Right cardiac atrium (tissue), 5 donors: ENCODE measurements around the gene SLC27A2. TPM values are rescaled to one million over a fixed set of nuclear protein-coding genes. Genes with fewer than 3 reads are reported as not detected.
A peak's percentile ranks its signal among the peaks of the same experiment; 100 is the strongest.
"Not testable (repeated sequence)": the region's sequence is repeated elsewhere in the genome, so short reads cannot be mapped to it uniquely, and the experiment has no call there.

ENCODE experiments used
- ATAC-seq, 2 donors: fragments of 200-7000 bp; cut with Tn5 transposase; one replicate each; pipeline versions ENCODE4 v1.8.0 to v1.9.1; 2020; ENCODE audit warnings: moderate library complexity in 2 of 2, mild to moderate bottlenecking in 1 of 2
- DNase-seq, 3 donors: peaks; one replicate each; pipeline ENCODE4 v3.0.0-alpha.2; 2020
- H3K27ac ChIP-seq: one replicate; pipeline ENCODE4 v1.5.1; 2013; ENCODE audit warnings: mild to moderate bottlenecking, low read length, control low read depth, moderate library complexity
- H3K27me3 ChIP-seq: one replicate; pipeline ENCODE4 v1.6.1; 2013; ENCODE audit not compliant: control insufficient read depth, insufficient read depth
- H3K4me1 ChIP-seq: one replicate; pipeline ENCODE4 v1.6.1; 2013; ENCODE audit warnings: low read length; ENCODE audit not compliant: control insufficient read depth, insufficient read depth
- H3K4me3 ChIP-seq: one replicate; pipeline ENCODE4 v1.5.1; 2013; ENCODE audit warnings: low read length, control low read depth
- H3K9me3 ChIP-seq: one replicate; pipeline ENCODE4 v1.6.1; 2013; ENCODE audit warnings: low read length; ENCODE audit not compliant: control insufficient read depth
- WGBS: extraction: QIAGEN DNeasy Blood & Tissue Kit; methylation state at CpG from one replicate; pipeline ENCODE4 v1.1.7; 2013; 5-methylcytosine and 5-hydroxymethylcytosine counted together
- intact Hi-C, 4 donors: fragments of 100-400 bp; cut with DNase I; formaldehyde crosslinking; loops; one replicate each; pipeline versions ENCODE4 v1.11.0 to v1.14.0; 2022 to 2023
- polyA plus RNA-seq: library from polyadenylated mRNA; stranded (reverse); fragments of 200-250 nt; gene quantifications from one replicate; pipeline ENCODE4 v1.2.3, GENCODE V29; 2013
- total RNA-seq, 4 donors: library from RNA; stranded (reverse); fragmentation: NEBNext Ultra II Directional; extraction: Animal tissue kit (Norgen Biotek cat#: 25700); gene quantifications; one replicate each; pipeline ENCODE4 v1.2.1, GENCODE V29; 2021
- donor health status: healthy with polysubstance abuse.
- donor health status: DM: no; HTN: yes; CAD: no.
- donor health status: DM: no; HTN: no; CAD: no.
- donor health status: DM: no; HTN: yes; CAD: no; lungs with severe emphysema.
- donor health status: DM: yes; HTN: yes; CAD: no.

The SLC27A2 gene
- total and polyA plus RNA-seq, 5 donors = 0.11 to 0.14 TPM; not detected in 3

DNA sequence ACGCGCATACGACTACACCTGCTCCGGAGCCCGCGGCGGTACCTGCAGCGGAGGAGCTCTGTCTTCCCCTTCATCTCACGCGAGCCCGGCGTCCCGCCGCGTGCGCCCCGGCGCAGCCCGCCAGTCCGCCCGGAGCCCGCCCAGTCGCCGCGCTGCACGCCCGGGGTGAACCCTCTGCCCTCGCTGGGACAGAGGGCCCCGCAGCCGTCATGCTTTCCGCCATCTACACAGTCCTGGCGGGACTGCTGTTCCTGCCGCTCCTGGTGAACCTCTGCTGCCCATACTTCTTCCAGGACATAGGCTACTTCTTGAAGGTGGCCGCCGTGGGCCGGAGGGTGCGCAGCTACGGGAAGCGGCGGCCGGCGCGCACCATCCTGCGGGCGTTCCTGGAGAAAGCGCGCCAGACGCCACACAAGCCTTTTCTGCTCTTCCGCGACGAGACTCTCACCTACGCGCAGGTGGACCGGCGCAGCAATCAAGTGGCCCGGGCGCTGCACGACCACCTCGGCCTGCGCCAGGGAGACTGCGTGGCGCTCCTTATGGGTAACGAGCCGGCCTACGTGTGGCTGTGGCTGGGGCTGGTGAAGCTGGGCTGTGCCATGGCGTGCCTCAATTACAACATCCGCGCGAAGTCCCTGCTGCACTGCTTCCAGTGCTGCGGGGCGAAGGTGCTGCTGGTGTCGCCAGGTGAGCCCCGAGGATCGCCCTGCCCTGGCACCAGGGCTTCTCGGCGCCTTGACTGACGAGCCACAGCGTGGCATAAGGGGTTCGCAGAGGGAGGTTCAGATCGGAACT lies 420 bp downstream of the SLC27A2 start:
- peak; percentile 55 to 59 for ATAC-seq
- H3K9me3 ChIP-seq = no peaks in the 10 kb centered on the region
- no peaks in the 10 kb centered on the region for H3K27me3 ChIP-seq
- intact Hi-C loops = no loop called here
- 3% methylated on average over 80 of the region's 80 CpGs for WGBS
- DNase-seq = peak in 1 of 3 donors; percentile 49
- peak overlapping the region; percentile 49 for H3K4me3 ChIP-seq
- no peak overlapping the region for H3K27ac ChIP-seq
- H3K4me1 ChIP-seq = no peaks in the 10 kb centered on the region

DNA sequence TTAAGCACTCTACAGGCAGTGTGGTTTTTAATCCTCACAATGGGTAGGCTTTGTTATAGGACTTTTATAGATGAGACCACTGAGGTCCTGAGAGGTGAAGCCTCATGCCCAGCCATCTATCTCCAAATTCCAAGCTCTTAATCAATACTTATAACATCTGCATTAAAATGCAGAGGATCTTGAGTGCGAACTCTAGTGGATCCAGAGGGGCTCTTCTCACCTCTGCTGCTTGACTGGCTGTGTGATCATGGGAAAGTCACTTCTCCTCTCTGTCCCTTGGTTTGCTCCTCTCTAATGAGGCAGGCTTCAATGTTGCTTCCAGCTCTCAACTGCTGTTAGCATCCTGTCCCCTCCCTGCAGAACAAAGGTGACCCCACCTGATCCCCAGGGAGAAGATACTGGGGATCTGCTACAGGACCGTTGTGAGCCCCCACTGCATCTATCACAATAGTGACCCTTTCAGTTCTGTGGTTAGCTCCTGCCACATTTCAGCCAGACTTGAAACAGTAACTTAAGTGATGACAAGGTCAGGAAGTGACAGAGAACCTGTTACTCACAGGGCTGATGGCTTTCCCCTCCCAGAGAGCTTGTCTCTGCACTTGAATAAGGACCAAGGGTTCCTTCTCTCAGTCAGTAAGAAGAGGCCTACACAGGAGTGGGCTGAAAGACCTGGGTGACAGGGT lies 1.3 kb downstream of the SLC27A2 start:
- WGBS = 59% methylated on average over 2 of the region's 2 CpGs
- H3K4me3 ChIP-seq = no peak overlapping the region
- ATAC-seq (no peak), DNase-seq (no peak)
- H3K27me3 ChIP-seq = no peaks in the 10 kb centered on the region
- no peaks in the 10 kb centered on the region for H3K4me1 ChIP-seq
- no peak overlapping the region for H3K27ac ChIP-seq
- intact Hi-C loops = no loop called here
- H3K9me3 ChIP-seq = no peaks in the 10 kb centered on the region

DNA sequence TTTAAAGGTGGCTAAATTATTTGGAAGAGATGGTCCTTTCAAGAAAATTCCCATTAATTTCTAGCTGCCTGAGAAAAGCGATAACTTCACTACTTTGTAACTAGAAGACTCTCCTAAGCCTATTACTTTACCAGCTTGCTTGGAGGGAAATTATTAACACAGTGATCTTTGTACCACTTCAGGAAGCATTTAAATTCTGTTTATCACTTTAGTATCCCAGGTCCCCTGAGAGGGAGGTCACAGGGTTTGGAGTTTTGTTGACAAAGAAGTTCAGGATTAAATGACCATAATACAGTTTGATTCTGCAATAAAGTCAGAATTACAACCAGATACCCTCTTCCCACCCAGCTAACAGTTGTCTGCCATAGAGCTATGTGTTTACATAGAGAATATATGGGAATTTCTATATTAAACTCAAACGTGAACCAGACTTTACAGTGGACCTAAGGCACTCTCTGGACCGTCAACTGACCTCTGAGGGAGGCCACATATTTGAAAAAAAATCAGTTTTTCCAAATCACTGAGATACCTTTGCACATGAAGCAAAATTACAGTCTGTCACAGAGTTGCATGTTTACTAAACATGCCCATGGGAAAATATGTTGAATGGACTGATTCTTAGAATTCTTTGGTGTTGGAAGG lies 3.0 kb downstream of the SLC27A2 start:
- no peaks in the 10 kb centered on the region for H3K4me1 ChIP-seq
- DNase-seq = no peak
- H3K4me3 ChIP-seq = no peak overlapping the region
- H3K27me3 ChIP-seq = no peaks in the 10 kb centered on the region
- ATAC-seq = no peak
- intact Hi-C loops = no loop called here
- no peaks in the 10 kb centered on the region for H3K9me3 ChIP-seq
- H3K27ac ChIP-seq = no peak overlapping the region
- WGBS = 78% methylated on average over 3 of the region's 3 CpGs

DNA sequence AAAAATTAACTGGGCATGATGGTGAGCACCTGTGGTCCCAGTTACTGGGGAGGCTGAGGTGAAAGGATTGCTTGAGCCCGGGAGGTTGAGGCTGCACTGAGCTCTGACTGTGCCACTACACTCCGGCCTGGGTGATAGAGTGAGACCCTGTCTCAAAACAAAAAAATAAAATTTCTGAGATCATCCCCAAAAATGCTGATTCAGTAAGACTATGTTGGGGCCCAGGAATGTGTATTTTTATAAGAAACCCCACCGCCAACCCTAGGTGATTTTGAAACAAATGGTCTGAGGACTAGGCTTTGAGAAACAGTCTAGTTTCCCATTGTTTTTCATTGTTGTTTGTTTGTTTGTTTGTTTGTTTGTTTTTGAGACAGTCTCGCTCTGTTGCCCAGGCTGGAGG lies 4.1 kb downstream of the SLC27A2 start:
- Histone ChIP-seq H3K4me3 (no peak overlapping the region), H3K9me3 (no peaks in the 10 kb centered on the region), H3K4me1 (no peaks in the 10 kb centered on the region), H3K27ac (no peak overlapping the region), H3K27me3 (no peaks in the 10 kb centered on the region)
- intact Hi-C loops = no loop called here
- DNase-seq (no peak), ATAC-seq (no peak)
- 95% methylated on average over 4 of the region's 4 CpGs for WGBS

DNA sequence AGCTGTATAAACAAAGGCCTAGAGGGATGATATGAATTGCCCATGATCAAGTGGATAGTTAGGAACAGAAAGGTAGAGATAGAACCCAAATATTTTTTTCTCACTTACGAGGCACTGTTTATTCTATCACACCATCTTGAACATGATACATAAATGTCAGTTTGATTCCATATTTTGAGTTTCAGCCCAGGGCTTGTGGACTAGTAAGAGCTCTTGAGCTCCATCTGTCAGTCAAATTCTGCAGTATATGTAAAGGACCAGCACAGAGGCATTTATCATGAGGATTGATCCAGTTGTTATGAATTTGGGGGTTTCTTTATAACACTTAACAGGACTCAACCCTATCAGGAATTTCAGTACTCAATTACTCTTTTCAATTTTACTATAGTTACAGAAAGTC lies 4.8 kb downstream of the SLC27A2 start:
- ATAC-seq (no peak), DNase-seq (no peak)
- H3K4me1 ChIP-seq = no peaks in the 10 kb centered on the region
- no peaks in the 10 kb centered on the region for H3K9me3 ChIP-seq
- H3K27me3 ChIP-seq = no peaks in the 10 kb centered on the region
- no peak overlapping the region for H3K27ac ChIP-seq
- intact Hi-C loops = no loop called here
- WGBS = 82% methylated on average over 1 of the region's 1 CpG
- H3K4me3 ChIP-seq = no peak overlapping the region

DNA sequence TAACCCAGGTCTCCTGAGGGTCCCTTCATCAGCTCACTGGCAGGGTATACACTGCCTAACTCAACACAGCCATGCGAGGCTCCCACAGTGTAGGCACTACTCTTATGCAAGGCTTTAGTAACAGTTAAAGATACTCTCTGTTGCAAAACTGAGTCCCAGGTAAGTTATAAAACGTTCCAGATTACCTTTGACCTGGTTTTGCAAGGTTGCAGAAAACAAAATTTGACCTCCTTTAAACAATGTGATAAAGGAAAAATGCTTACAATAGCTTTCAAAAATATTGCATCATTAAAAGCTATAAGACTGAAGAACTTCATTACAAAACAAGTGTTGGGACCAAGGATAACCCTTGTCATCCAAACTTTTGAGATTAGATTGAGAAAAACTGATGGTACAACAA lies 5.5 kb downstream of the SLC27A2 start:
- H3K4me3 ChIP-seq = no peak overlapping the region
- 68% methylated on average over 2 of the region's 2 CpGs for WGBS
- no peak overlapping the region for H3K27ac ChIP-seq
- H3K27me3 ChIP-seq = no peaks in the 10 kb centered on the region
- no peaks in the 10 kb centered on the region for H3K9me3 ChIP-seq
- no peaks in the 10 kb centered on the region for H3K4me1 ChIP-seq
- intact Hi-C loops = no loop called here
- ATAC-seq (no peak), DNase-seq (no peak)

DNA sequence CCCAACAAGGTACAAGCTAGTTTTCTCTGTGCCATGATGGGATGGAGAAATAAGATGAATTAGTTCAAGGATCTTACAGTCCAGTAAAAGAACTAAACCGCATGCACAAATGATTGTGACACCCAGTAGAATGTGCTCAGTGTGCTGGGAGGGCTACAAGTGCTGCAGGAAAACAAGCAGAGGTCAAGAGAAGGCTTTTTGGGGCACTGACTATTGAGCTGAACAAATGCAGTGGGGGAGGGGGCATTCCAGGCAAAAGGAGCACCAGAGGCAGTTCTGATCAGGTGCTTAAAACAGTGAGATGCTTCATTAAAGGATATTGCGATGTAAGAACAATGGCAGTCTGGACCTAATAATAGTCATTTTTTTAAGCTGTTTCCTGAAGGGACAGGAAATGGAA lies 6.0 kb downstream of the SLC27A2 start:
- Histone ChIP-seq H3K27ac (no peak overlapping the region), H3K4me3 (no peak overlapping the region), H3K9me3 (no peaks in the 10 kb centered on the region), H3K4me1 (no peaks in the 10 kb centered on the region), H3K27me3 (no peaks in the 10 kb centered on the region)
- ATAC-seq = no peak
- WGBS = 79% methylated on average over 2 of the region's 2 CpGs
- intact Hi-C loops = no loop called here
- DNase-seq = no peak

DNA sequence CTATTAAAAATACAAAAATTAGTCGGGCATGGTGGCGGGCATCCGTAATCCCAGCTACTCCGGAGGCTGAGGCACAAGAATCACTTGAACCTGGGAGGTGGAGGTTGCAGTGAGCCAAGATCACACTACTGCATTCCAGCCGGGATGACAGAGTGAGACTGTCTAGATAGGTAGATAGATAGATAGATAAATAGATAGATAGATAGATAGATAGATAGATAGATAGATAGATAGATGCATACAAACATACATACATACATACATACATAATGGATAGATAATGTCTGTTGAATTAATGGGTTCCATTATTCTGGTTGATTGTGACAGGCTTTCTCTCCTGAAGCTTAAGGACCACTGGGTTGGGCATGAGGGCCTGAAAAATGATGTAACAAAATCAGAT lies 6.8 kb downstream of the SLC27A2 start:
- H3K27me3 ChIP-seq, intact Hi-C loops, H3K9me3 ChIP-seq, ATAC-seq, H3K4me1 ChIP-seq, DNase-seq, H3K4me3 ChIP-seq, H3K27ac ChIP-seq: not testable (repeated sequence)
- WGBS = 97% methylated on average over 5 of the region's 5 CpGs

DNA sequence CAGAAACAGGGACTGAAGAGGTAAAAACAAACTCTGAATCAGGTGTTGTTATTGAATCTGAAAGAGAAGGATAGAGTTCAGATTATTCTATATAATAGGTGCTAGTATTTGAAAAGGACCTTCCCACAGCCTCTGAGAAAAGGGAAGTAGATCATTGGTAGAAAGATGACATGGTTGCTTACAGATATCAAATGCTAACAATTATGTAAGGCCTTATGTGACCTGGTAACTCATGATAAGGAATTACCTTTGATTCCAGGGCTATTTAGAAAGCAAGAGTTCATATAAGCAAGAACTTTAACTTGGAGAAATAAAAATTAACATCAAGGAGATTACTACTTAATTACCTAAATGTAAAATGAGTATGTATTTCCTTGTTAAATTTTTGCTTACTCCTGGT lies 7.6 kb downstream of the SLC27A2 start:
- intact Hi-C loops = no loop called here
- Histone ChIP-seq H3K4me3 (no peak overlapping the region), H3K27me3 (peaks cover 2% of the 10 kb centered on the region), H3K4me1 (no peaks in the 10 kb centered on the region), H3K27ac (no peak overlapping the region), H3K9me3 (no peaks in the 10 kb centered on the region)
- DNase-seq (no peak), ATAC-seq (no peak)

DNA sequence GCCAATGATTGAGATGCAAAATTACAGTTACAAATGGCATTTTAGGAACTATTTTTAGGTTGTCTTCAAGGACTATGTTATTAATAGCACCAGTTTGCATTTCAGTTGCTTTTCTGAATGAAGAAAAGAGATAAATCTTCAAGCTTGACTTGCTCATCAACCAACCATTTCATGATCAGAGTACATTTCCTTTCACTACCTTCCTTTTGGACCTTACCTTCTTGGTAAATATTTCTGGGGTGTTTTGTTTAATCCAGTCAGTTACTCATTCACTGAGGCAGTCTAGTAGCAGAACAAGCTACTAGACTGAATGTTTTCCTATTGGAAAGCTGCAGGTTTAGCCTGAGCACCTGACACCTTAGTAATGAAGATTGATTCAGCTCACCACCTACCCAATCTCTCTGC lies 8.2 kb downstream of the SLC27A2 start:
- intact Hi-C loops = no loop called here
- no peaks in the 10 kb centered on the region for H3K4me1 ChIP-seq
- no peaks in the 10 kb centered on the region for H3K9me3 ChIP-seq
- no peak overlapping the region for H3K4me3 ChIP-seq
- ATAC-seq (no peak), DNase-seq (no peak)
- H3K27ac ChIP-seq = no peak overlapping the region
- peaks cover 2% of the 10 kb centered on the region for H3K27me3 ChIP-seq

DNA sequence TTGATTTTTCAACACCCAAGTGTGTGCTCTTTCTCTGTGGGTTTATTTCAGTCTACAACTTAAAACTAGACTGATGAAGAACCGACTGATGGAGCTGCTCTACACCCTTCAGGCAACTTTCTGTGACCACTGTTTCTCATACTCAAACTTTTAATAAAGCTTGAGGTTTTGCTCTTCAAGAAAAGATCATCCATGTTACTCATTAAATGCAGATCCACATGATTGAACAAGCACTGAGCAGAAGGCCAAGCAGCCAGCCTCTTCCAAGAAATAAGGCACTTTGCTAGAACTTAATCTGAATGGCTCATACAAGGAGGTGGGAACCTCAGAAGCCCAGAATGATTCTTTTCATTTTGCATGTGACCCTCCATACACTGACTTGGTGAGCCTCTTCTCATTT lies 8.7 kb downstream of the SLC27A2 start:
- intact Hi-C loops = no loop called here
- 76% methylated on average over 1 of the region's 1 CpG for WGBS
- Histone ChIP-seq H3K27ac (no peak overlapping the region), H3K4me3 (no peak overlapping the region), H3K27me3 (peaks cover 2% of the 10 kb centered on the region), H3K9me3 (no peaks in the 10 kb centered on the region), H3K4me1 (no peaks in the 10 kb centered on the region)
- ATAC-seq = no peak
- DNase-seq = no peak
